ENCODE data around the gene RASL11B.

DNA sequence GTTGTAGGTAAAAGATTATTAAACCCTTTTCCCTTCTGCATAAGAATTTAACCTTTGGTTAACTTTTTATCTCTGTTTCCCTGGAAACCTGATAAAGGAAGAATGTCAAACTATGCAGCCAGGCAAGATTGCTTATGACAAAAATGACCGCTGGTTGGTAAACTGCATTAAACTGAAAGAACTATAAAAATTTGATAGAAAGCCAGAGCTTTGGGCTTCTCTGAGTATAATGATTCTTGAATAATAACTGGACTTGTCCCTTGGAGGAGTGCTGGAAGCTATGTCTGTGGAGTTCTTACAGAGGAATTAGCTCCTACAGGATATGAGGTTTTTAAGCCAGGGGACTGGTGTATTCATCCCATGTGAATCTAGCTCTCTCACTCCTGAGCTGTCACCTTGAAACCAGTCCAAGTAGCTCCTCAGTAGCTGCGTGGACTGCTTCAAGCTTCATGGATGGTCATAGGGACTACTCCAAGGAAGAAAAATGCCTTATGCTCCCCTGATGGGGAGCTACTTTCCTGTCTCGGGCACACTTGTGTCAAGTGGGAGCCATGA is 52.0 kb downstream of the RASL11B start:
- TF ChIP-seq, protein P1, sequence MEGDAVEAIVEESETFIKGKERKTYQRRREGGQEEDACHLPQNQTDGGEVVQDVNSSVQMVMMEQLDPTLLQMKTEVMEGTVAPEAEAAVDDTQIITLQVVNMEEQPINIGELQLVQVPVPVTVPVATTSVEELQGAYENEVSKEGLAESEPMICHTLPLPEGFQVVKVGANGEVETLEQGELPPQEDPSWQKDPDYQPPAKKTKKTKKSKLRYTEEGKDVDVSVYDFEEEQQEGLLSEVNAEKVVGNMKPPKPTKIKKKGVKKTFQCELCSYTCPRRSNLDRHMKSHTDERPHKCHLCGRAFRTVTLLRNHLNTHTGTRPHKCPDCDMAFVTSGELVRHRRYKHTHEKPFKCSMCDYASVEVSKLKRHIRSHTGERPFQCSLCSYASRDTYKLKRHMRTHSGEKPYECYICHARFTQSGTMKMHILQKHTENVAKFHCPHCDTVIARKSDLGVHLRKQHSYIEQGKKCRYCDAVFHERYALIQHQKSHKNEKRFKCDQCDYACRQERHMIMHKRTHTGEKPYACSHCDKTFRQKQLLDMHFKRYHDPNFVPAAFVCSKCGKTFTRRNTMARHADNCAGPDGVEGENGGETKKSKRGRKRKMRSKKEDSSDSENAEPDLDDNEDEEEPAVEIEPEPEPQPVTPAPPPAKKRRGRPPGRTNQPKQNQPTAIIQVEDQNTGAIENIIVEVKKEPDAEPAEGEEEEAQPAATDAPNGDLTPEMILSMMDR (IDR thresholded peaks at IDR 0.05), result no peak
- TF ChIP-seq POLR2A (IDR thresholded peaks at IDR 0.05), result no peak

All from Peyer's patch (tissue), 4 donors.